ENCODE results near the gene IQGAP3.

IQGAP3 gene

DNA sequence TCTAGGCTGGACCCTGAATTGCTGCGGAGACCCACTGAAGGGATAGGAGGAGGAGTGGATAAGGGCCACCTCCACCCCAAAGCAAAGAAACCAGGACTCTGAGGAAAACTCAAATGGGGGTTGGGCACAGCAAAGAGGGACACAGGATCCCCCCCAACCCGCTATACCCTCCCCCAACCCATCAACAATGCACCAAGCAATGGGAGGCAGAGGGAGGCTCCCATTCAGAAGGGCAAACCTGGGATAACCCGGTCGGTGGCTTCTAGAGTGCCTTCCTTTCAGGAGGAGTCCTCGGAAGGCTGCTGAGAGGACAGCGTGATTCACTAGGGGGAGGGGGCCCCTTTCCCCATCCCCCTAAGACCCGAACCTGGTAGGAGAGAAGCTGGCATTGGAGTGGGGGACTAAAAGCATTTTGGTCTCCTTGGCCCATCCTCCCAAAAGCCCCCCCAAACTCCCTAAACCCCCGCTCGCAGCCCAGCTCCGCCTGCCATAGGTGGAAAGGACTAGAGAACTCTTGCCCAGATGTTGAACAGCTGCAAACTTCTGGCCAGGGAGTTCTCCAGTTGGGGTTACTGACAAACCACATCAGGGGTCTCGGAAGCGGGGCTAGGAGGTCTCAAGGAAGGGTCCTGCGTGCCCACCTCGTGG lies 73.0 kb downstream of the IQGAP3 start:
- no peak for DNase-seq (ENCODE audit: low read depth)
- TF ChIP-seq, protein P1, sequence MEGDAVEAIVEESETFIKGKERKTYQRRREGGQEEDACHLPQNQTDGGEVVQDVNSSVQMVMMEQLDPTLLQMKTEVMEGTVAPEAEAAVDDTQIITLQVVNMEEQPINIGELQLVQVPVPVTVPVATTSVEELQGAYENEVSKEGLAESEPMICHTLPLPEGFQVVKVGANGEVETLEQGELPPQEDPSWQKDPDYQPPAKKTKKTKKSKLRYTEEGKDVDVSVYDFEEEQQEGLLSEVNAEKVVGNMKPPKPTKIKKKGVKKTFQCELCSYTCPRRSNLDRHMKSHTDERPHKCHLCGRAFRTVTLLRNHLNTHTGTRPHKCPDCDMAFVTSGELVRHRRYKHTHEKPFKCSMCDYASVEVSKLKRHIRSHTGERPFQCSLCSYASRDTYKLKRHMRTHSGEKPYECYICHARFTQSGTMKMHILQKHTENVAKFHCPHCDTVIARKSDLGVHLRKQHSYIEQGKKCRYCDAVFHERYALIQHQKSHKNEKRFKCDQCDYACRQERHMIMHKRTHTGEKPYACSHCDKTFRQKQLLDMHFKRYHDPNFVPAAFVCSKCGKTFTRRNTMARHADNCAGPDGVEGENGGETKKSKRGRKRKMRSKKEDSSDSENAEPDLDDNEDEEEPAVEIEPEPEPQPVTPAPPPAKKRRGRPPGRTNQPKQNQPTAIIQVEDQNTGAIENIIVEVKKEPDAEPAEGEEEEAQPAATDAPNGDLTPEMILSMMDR (conservative IDR thresholded peaks at IDR 0.05; ENCODE audit: low read depth, low read length): no peak
- H3K4me3 ChIP-seq (ENCODE audit: low read depth, low read length): peak overlapping the region; percentile 98

DNA sequence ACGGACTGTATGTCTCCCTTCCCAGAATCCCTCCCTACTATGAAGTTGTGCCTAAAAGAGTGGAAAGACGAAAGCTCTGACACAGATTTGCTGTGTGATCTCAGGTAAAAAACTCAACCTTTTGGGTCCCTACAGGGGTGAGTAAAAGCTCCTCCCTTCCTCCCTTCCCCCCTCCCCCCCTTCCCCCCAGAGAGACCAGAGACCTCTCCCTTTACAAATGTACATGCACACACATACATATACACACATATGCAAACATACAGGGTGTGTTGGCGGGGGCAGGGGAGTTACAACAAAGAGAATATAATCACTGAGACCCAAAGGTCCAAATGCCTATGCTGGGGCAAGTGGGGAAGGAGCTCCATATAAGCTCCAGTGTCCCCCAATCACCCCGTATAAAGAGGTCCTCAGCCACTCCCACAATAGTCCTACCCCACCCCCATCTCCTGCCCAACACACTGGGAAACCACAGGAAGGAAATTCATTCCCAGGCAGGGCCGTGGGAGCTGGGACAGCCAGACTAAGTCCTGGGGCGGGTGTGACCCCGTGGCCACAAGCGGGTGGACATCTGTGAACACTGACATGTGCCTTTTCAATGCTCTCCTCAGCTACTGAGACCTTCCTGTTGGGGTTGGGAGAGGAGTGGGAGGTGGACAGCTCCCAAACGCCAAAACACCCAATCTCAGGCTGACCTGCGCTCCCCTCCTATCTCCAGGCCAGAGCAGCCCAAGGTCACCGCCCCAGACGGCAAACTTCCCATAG lies 73.8 kb downstream of the IQGAP3 start:
- DNase-seq (ENCODE audit: low read depth): peak; percentile 50
- TF ChIP-seq, protein P1 (conservative IDR thresholded peaks at IDR 0.05; ENCODE audit: low read depth, low read length): no peak
- peak overlapping the region; percentile 98 for H3K4me3 ChIP-seq (ENCODE audit: low read depth, low read length)

GRCh38 chr1:156497743-156498431 lies 74.5 kb downstream of the IQGAP3 start:
- H3K4me3 ChIP-seq (ENCODE audit: low read depth, low read length): peak overlapping the region; percentile 98
- no peak for DNase-seq (ENCODE audit: low read depth)
- TF ChIP-seq, protein P1 (conservative IDR thresholded peaks at IDR 0.05; ENCODE audit: low read depth, low read length): no peak

DNA sequence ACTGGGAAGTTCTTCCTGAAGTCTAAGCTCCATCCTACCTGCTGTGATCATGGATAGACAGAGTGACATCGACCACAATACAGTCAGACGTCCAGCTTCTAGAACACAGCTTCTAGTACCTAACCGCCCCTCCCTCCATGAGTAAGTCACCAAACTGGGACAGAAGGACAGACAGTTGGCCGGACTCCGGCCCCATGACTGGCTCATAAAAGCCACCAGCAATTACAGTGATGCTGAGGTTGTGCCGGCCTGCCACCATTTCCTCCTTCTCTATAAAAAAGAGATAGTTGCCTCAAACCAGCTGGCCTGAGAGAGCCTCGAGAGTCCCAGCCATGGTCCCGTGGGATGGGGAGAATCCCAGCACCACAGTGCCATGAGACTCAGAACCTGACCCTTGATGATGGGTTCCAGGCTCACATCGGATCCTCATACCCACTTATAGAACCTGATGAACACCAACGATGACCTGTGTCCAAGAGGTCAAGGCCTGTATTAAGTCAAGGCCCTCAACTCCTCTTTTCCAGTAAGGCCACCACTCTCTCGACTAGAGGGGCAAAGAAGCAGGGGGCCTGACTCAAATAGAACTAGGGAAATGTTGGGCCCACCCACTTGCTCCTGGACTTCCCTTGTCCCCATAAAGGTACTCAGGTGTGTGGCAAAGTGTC lies 75.2 kb downstream of the IQGAP3 start:
- H3K4me3 ChIP-seq (ENCODE audit: low read depth, low read length): no peak overlapping the region
- TF ChIP-seq, protein P1 (conservative IDR thresholded peaks at IDR 0.05; ENCODE audit: low read depth, low read length): no peak
- no peak for DNase-seq (ENCODE audit: low read depth)

- TF ChIP-seq, protein P1 (conservative IDR thresholded peaks at IDR 0.05; ENCODE audit: low read depth, low read length): no peak
- no peak overlapping the region for H3K4me3 ChIP-seq (ENCODE audit: low read depth, low read length)
- DNase-seq (ENCODE audit: low read depth): no peak
Measured at GRCh38 chr1:156496211-156496761, 76.1 kb downstream of the IQGAP3 start.

DNA sequence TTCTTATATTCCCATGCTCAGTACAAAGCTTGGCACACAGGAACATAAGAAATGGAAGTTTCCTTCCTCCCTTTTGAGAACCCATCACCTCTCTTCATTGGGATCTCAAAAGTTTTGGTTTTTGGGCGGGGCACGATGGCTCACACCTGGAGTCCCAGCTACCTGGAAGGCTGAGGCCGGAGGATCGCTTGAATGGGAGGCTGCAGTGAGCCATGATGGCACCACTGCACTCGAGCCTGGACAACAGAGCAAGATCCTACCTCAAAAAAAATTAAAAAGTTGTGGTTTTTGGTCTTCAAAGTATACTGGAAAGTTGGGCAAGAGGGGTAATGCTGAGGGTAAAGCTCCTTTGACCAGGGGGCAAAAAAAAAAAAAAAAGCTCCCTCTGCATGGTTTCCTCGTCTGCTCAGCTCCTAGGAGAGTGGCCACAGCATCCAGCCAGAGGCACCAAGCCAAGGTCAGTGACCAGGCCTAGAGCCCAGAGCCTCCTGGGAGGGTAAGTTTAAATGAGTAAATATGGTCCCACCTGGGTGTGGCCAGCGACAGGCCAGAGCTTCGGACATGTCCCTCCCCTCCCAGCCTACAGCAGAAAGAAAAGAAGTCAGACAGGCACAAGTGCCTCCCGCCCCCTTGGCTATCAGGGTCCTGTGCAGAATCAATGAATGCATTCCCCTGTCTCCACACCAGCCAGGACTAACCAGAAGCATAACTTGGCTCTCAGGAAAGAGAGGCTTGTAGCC lies 76.8 kb downstream of the IQGAP3 start:
- DNase-seq (ENCODE audit: low read depth): no peak
- TF ChIP-seq, protein P1 (conservative IDR thresholded peaks at IDR 0.05; ENCODE audit: low read depth, low read length): no peak
- no peak overlapping the region for H3K4me3 ChIP-seq (ENCODE audit: low read depth, low read length)

Measured in choroid plexus epithelial cell (primary cell).